ENCODE measurements around the gene PLVAP.

Gene PLVAP

GRCh38 chr19:17327068-17327653, 50.0 kb downstream of the PLVAP start:
- no peak overlapping the region for H3K4me3 ChIP-seq (ENCODE audit: low read depth, low read length)
- DNase-seq (ENCODE audit: low read depth): no peak

- no peak for DNase-seq (ENCODE audit: low read depth)
- no peak overlapping the region for H3K4me3 ChIP-seq (ENCODE audit: low read depth, low read length)
These were observed 50.6 kb downstream of the PLVAP start for GRCh38 chr19:17326595-17326966.

GRCh38 chr19:17325881-17326594, 51.1 kb downstream of the PLVAP start:
- H3K4me3 ChIP-seq (ENCODE audit: low read depth, low read length): no peak overlapping the region

GRCh38 chr19:17325133-17325532, 52.0 kb downstream of the PLVAP start:
- DNase-seq (ENCODE audit: low read depth): no peak
- H3K4me3 ChIP-seq (ENCODE audit: low read depth, low read length): no peak overlapping the region

More at GRCh38 chr19:17325881-17326594, 51.1 kb downstream of the PLVAP start:
- no peak for DNase-seq (ENCODE audit: low read depth)

- no peak for DNase-seq (ENCODE audit: low read depth)
- no peak overlapping the region for H3K4me3 ChIP-seq (ENCODE audit: low read depth, low read length)
These were observed 52.6 kb downstream of the PLVAP start for GRCh38 chr19:17324357-17325114.

- peak overlapping the region; percentile 15 for H3K4me3 ChIP-seq (ENCODE audit: low read depth, low read length)
- no peak for DNase-seq (ENCODE audit: low read depth)
These were observed 53.2 kb downstream of the PLVAP start for GRCh38 chr19:17323964-17324332.

- peak overlapping the region; percentile 15 for H3K4me3 ChIP-seq (ENCODE audit: low read depth, low read length)
- DNase-seq (ENCODE audit: low read depth): no peak
These were observed 53.7 kb downstream of the PLVAP start for GRCh38 chr19:17323300-17323963.

GRCh38 chr19:17322854-17323253, 54.3 kb downstream of the PLVAP start:
- DNase-seq (ENCODE audit: low read depth): no peak
- no peak overlapping the region for H3K4me3 ChIP-seq (ENCODE audit: low read depth, low read length)

- DNase-seq (ENCODE audit: low read depth): no peak
- no peak overlapping the region for H3K4me3 ChIP-seq (ENCODE audit: low read depth, low read length)
These were observed 55.3 kb downstream of the PLVAP start for GRCh38 chr19:17321655-17322489.

- no peak overlapping the region for H3K4me3 ChIP-seq (ENCODE audit: low read depth, low read length)
- DNase-seq (ENCODE audit: low read depth): no peak
These were observed 56.7 kb downstream of the PLVAP start for GRCh38 chr19:17320435-17320834.

GRCh38 chr19:17319473-17320238, 57.5 kb downstream of the PLVAP start:
- no peak overlapping the region for H3K4me3 ChIP-seq (ENCODE audit: low read depth, low read length)
- no peak for DNase-seq (ENCODE audit: low read depth)

GRCh38 chr19:17318966-17319365, 58.2 kb downstream of the PLVAP start:
- no peak for DNase-seq (ENCODE audit: low read depth)
- no peak overlapping the region for H3K4me3 ChIP-seq (ENCODE audit: low read depth, low read length)

- no peak overlapping the region for H3K4me3 ChIP-seq (ENCODE audit: low read depth, low read length)
- DNase-seq (ENCODE audit: low read depth): no peak
These were observed 63.0 kb downstream of the PLVAP start for GRCh38 chr19:17314007-17314593.

- H3K4me3 ChIP-seq (ENCODE audit: low read depth, low read length): no peak overlapping the region
- no peak for DNase-seq (ENCODE audit: low read depth)
These were observed 64.7 kb downstream of the PLVAP start for GRCh38 chr19:17312189-17313113.

- DNase-seq (ENCODE audit: low read depth): no peak
- no peak overlapping the region for H3K4me3 ChIP-seq (ENCODE audit: low read depth, low read length)
These were observed 65.5 kb downstream of the PLVAP start for GRCh38 chr19:17311455-17312188.

GRCh38 chr19:17309965-17310461, 67.1 kb downstream of the PLVAP start:
- DNase-seq (ENCODE audit: low read depth): no peak
- H3K4me3 ChIP-seq (ENCODE audit: low read depth, low read length): peak overlapping the region; percentile 98
